Testis (tissue), 3 donors: Measurements from ENCODE around the gene NTMT2. TPM values are rescaled to one million over a fixed set of nuclear protein-coding genes. Genes with fewer than 3 reads are reported as not detected.

Experiments used
- DNase-seq: peaks from one replicate; pipeline ENCODE4 v3.0.0-alpha.2; 2019
- H3K27ac ChIP-seq, 2 donors: fragments of 200-600 bp; sonication (generic); one replicate each; pipeline ENCODE4 v1.5.1; 2019
- H3K27me3 ChIP-seq: fragments of 200-600 bp; sonication (generic); one replicate; pipeline ENCODE4 v1.5.1; 2019
- H3K36me3 ChIP-seq: fragments of 200-600 bp; sonication (generic); one replicate; pipeline ENCODE4 v1.5.1; 2017; ENCODE audit warnings: low read depth; ENCODE audit errors: missing control alignments
- H3K4me1 ChIP-seq: fragments of 200-600 bp; sonication (generic); one replicate; pipeline ENCODE4 v1.5.1; 2019
- H3K4me3 ChIP-seq, 2 donors: fragments of 200-600 bp; sonication (generic); one replicate each; pipeline ENCODE4 v1.5.1; 2017 to 2019
- H3K9me3 ChIP-seq: fragments of 200-600 bp; sonication (generic); one replicate; pipeline ENCODE4 v1.5.1; 2017
- CTCF ChIP-seq, 3 experiments: fragments of 450-650 bp in 2 of 3; fragments of 200-600 bp in 1 of 3; sonication (generic) in 1 of 3; IDR thresholded peaks; one replicate each; pipeline ENCODE4 v1.5.1; 2016 to 2019; ENCODE audit warnings: antibody characterized with exemption in 3 of 3, mild to moderate bottlenecking in 2 of 3, moderate library complexity in 1 of 3
- POLR2A ChIP-seq: fragments of 450-650 bp; IDR thresholded peaks from one replicate; pipeline ENCODE4 v1.6.1; 2017; ENCODE audit warnings: antibody characterized with exemption, mild to moderate bottlenecking, moderate library complexity
- WGBS, 2 donors: methylation state at CpG; one replicate each; pipeline ENCODE4 v1.1.5; 2018; 5-methylcytosine and 5-hydroxymethylcytosine counted together
- intact Hi-C: fragments of 100-400 bp; cut with DNase I; formaldehyde crosslinking; loops from one replicate; pipeline ENCODE4 v1.15.1; 2023; ENCODE audit warnings: low total_unique reads
- polyA plus RNA-seq: library from polyadenylated mRNA; stranded (reverse); fragments of 350-450 nt; fragmentation: Illumina TruSeq; extraction: RNeasy Lipid Tissue Mini Kit (QIAGEN cat#74804); gene quantifications from one replicate; pipeline ENCODE4 v1.2.3, GENCODE V29; 2014; ENCODE audit warnings: low read depth, low replicate concordance; ENCODE audit not compliant: insufficient read depth
- total RNA-seq, 2 donors: library from RNA; depleted of rRNA; stranded (reverse); fragments of >200 nt; gene quantifications; one replicate each; pipeline ENCODE4 v1.2.3, GENCODE V29; 2016

The NTMT2 gene
- total and polyA plus RNA-seq, 3 donors from 2014 or later: 1.8 TPM; not detected in 2

DNA sequence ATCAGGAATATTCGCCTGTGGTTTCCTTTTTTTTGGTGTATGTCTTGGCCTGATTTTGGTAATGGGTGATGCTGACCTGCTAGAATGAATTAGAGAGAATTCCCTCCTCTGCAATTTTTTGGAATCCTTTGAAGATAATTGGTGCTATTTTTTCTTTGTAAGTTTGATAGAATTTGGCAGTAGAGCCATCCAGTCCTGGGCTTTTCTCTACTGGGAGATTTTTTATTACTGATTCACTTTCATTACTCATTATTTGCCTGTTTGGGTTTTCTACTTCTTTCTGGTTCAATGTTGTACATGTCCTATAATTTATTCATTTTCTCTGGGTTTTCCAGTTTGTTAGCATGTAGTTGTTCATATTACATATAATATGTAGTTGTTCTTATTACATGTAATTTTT, 48.7 kb downstream of the NTMT2 start:
- intact Hi-C loops: no loop called here
- Histone ChIP-seq H3K4me1 (no peaks in the 10 kb centered on the region), H3K4me3 (no peak overlapping the region), H3K27ac (no peak overlapping the region), H3K9me3 (no peaks in the 10 kb centered on the region), H3K27me3 (no peaks in the 10 kb centered on the region), H3K36me3 (no peaks in the 10 kb centered on the region)
- DNase-seq: no peak
- no peak for TF ChIP-seq CTCF (IDR thresholded peaks at IDR 0.05)
- no peak for TF ChIP-seq POLR2A
- 71 to 81% methylated on average over 1 of the region's 1 CpG for WGBS, 2 donors

DNA sequence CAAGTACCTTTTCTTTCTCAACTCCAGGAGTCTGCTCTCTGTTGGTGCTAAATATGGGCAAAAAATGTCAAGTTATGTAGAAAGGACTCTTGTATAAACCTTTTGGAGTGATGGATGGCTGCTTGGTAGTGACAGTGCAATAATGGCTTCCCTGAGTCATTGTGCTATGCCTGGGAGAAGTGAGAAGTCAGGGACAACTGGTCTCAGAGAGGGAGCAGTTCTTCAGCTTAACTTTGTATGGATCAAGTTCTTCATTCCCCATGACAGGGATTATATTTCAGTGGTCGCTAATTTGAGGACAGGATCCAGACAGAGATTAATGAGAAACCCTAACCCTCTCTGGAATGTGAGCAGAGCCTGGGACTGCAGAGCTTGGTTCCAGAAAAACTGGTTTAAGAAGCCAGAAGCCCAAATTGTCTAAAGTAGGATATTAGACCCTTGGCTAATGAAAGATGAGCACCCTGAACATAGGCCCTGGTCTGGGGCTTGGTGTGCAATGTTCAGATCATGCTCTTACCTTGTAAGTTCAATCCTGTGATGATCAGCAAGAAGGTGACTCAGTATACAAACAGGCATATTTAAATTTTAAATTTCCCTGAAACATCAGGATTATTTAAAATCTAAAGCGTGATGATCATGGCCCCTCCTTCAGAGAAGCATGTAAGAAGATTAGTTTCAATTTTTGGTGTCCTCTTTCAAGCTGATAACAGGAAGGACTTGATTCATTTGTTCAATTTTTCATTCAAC, 50.9 kb downstream of the NTMT2 start:
- intact Hi-C loops: no loop called here
- Histone ChIP-seq H3K27me3 (no peaks in the 10 kb centered on the region), H3K36me3 (no peaks in the 10 kb centered on the region), H3K27ac (no peak overlapping the region), H3K4me1 (peaks cover 22% of the 10 kb centered on the region), H3K9me3 (no peaks in the 10 kb centered on the region), H3K4me3 (no peak overlapping the region)
- TF ChIP-seq POLR2A (no peak), CTCF (IDR thresholded peaks at IDR 0.05) (no peak)
- no peak for DNase-seq
- WGBS, 2 donors: 84 to 90% methylated on average over 2 of the region's 2 CpGs

DNA sequence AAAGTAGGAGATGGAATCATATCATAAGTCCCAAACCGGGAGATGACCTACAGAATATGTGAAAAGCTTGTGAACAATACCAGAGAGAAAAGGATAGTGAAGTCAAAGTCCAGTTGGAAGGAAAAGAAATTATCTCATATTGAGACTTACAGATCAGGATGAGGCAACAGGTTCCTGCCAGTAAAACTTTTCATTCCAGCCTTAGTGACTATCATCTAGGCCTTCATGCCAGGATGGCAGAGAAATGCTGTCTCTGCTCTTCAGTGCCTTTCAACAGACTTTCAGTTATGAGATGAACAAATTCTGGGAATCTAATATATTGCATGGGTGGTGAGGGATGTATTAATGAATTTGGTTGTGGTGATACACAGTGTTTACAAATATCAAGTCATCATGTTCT, 52.3 kb downstream of the NTMT2 start:
- Histone ChIP-seq H3K4me1 (peaks cover 25% of the 10 kb centered on the region), H3K36me3 (no peaks in the 10 kb centered on the region), H3K27me3 (no peaks in the 10 kb centered on the region), H3K4me3 (no peak overlapping the region), H3K9me3 (no peaks in the 10 kb centered on the region), H3K27ac (no peak overlapping the region)
- DNase-seq: no peak
- TF ChIP-seq POLR2A (no peak), CTCF (IDR thresholded peaks at IDR 0.05) (no peak)
- 94 to 96% methylated on average over 1 of the region's 1 CpG for WGBS, 2 donors
- intact Hi-C loops: no loop called here

DNA sequence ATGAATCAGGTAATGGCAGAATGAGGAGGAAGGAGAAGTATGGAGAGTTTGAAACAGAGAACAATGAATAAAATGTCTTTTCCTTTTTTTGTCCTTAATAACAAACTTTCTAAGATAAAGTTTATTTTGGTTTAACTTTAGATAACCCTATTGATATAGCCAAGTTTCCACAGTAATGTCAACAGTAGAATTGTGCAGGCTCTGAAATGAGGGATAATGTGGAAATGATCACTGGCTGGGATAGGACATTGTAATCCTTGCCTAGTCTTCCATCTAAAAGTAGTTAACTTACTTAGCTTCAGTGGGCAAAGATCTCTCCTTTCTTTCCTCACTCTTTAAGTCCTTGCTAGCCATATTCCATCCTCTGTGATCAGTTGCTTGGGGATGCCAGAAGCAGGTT, 52.8 kb downstream of the NTMT2 start:
- Histone ChIP-seq H3K9me3 (no peaks in the 10 kb centered on the region), H3K27me3 (no peaks in the 10 kb centered on the region), H3K27ac (no peak overlapping the region), H3K4me3 (no peak overlapping the region), H3K36me3 (no peaks in the 10 kb centered on the region), H3K4me1 (peaks cover 28% of the 10 kb centered on the region)
- no peak for TF ChIP-seq POLR2A
- no peak for TF ChIP-seq CTCF (IDR thresholded peaks at IDR 0.05)
- DNase-seq: no peak
- intact Hi-C loops: no loop called here

DNA sequence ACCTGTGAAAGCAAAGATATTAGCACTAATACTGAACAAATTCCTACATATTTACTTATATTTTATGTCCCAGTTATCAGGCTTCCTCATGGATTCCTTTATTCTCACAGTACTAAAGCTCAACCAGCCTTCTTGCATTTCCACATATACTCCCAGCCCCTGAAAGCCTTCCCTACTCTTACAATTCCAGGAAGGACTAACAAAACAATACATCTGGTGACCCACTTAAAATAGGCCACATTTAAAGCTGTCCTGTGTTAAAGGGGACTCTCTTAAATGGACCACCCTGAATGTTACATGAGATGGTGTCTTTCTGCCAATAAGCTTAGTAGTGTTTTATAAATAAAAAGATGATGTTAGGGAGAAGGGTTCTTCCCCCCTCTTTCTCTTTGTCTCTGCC, 54.4 kb downstream of the NTMT2 start:
- intact Hi-C loops: no loop called here
- Histone ChIP-seq H3K4me1 (peaks cover 39% of the 10 kb centered on the region), H3K9me3 (no peaks in the 10 kb centered on the region), H3K4me3 (no peak overlapping the region), H3K27ac (peak overlapping the region; percentile 53 to 69), H3K27me3 (no peaks in the 10 kb centered on the region), H3K36me3 (no peaks in the 10 kb centered on the region)
- no peak for DNase-seq
- TF ChIP-seq CTCF (IDR thresholded peaks at IDR 0.05): no peak
- TF ChIP-seq POLR2A: no peak
